ENCODE measurements around the gene TAC3.

The TAC3 gene

DNA sequence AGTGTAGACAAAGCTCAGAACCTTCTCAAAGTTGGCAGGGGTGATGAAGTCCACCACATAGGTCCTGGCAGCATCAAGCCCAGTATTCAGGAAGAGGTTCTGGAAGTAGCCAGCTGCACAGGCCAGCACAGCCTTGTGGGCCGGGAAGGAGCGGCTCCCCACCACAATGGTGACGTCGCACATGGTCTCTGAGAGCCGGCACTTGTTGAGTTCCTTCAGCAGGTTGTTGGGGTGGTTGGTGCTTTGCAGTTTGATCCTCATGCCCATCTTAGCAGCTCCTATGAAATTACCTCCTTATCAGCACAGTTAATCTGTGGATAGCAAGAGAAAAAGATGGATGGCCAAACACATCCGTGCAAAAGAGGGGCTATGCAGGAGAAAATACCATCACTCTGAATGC lies 11.7 kb downstream of the TAC3 start:
- no peak overlapping the region for H3K4me3 ChIP-seq (ENCODE audit: low read depth, low read length)
- TF ChIP-seq, protein P1, sequence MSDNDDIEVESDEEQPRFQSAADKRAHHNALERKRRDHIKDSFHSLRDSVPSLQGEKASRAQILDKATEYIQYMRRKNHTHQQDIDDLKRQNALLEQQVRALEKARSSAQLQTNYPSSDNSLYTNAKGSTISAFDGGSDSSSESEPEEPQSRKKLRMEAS (IDR thresholded peaks at IDR 0.05; ENCODE audit: low read depth, low read length): no peak
- TF ChIP-seq, protein P2, sequence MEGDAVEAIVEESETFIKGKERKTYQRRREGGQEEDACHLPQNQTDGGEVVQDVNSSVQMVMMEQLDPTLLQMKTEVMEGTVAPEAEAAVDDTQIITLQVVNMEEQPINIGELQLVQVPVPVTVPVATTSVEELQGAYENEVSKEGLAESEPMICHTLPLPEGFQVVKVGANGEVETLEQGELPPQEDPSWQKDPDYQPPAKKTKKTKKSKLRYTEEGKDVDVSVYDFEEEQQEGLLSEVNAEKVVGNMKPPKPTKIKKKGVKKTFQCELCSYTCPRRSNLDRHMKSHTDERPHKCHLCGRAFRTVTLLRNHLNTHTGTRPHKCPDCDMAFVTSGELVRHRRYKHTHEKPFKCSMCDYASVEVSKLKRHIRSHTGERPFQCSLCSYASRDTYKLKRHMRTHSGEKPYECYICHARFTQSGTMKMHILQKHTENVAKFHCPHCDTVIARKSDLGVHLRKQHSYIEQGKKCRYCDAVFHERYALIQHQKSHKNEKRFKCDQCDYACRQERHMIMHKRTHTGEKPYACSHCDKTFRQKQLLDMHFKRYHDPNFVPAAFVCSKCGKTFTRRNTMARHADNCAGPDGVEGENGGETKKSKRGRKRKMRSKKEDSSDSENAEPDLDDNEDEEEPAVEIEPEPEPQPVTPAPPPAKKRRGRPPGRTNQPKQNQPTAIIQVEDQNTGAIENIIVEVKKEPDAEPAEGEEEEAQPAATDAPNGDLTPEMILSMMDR (IDR thresholded peaks at IDR 0.05; ENCODE audit: low read depth, low read length): no peak
- TF ChIP-seq POLR2A (IDR thresholded peaks at IDR 0.05; ENCODE audit: extremely low read depth, insufficient read length) (no peak), MYC (IDR thresholded peaks at IDR 0.05; ENCODE audit: low read depth, low read length) (no peak)
- no peak for DNase-seq (ENCODE audit: low read depth)

DNA sequence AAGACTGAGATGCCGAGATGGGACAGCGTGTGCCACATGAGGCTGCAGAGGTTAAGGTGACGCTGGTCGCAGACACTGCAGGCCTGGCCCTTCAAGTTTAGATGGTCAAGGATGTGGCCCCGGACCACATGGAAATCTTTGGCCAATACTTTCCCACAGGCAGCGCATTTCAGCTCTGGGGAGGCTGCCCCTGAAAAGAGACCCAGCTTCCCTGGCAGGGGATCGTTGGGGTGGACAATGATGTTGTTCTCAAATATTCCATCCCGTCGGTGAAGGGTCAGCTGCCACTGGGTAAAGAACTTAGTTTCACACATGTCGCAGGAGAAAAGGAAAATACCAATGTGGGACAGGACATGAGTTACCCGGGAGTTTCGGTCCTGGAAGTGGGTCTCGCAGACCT lies 12.9 kb downstream of the TAC3 start:
- TF ChIP-seq MYC (IDR thresholded peaks at IDR 0.05; ENCODE audit: low read depth, low read length): no peak
- TF ChIP-seq POLR2A (IDR thresholded peaks at IDR 0.05; ENCODE audit: extremely low read depth, insufficient read length): no peak
- TF ChIP-seq, protein P2 (IDR thresholded peaks at IDR 0.05; ENCODE audit: low read depth, low read length): no peak
- TF ChIP-seq, protein P1 (IDR thresholded peaks at IDR 0.05; ENCODE audit: low read depth, low read length): no peak
- no peak overlapping the region for H3K4me3 ChIP-seq (ENCODE audit: low read depth, low read length)
- DNase-seq (ENCODE audit: low read depth): no peak

DNA sequence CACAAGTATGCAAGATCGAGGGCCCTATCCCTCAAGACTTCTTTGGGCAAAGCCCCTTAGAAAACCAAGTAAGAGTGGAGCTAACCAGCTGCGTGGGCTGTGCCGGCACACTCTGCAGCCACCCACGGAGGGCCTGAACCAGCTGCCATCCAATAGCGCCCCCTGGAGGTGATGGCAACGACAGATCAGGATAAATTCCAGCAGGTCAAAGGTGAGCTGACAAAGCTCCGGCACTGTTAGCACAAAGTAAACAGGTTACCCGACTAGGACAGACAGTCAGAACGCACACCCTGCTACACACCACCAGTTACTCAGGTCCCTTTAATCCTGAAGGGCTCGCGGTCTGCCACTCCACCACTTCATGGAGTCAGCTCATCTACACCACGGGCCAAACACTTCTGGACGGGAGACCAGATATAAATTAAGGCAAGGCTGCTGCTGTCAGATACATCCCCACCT lies 14.9 kb downstream of the TAC3 start:
- DNase-seq (ENCODE audit: low read depth): peak; percentile 77
- TF ChIP-seq, protein P2 (IDR thresholded peaks at IDR 0.05; ENCODE audit: low read depth, low read length): peak; percentile 86
- TF ChIP-seq, protein P1 (IDR thresholded peaks at IDR 0.05; ENCODE audit: low read depth, low read length): no peak
- no peak for TF ChIP-seq MYC (IDR thresholded peaks at IDR 0.05; ENCODE audit: low read depth, low read length)
- H3K4me3 ChIP-seq (ENCODE audit: low read depth, low read length): no peak overlapping the region

DNA sequence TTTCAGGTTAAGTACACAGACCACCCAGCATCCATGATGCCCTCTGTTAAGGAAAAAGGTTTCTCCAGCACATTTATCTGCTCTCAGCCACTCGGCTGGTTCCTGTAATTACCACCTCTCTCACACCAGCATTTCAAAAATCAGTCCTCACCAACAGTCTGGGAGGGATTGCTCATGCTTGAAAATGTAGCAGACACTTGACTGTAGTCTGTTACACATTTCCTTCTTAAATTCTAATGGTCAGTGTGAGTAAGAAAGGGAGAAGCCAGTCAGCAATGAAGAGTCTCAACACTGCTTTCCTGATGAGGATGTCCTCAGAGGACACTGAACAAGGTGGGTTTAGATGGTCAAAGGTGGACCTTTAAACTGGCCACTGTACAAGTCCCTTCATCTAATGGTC lies 15.9 kb downstream of the TAC3 start:
- no peak overlapping the region for H3K4me3 ChIP-seq (ENCODE audit: low read depth, low read length)
- DNase-seq (ENCODE audit: low read depth): no peak
- TF ChIP-seq, protein P1 (IDR thresholded peaks at IDR 0.05; ENCODE audit: low read depth, low read length): no peak
- TF ChIP-seq POLR2A (IDR thresholded peaks at IDR 0.05; ENCODE audit: extremely low read depth, insufficient read length) (no peak), MYC (IDR thresholded peaks at IDR 0.05; ENCODE audit: low read depth, low read length) (no peak)
- TF ChIP-seq, protein P2 (IDR thresholded peaks at IDR 0.05; ENCODE audit: low read depth, low read length): no peak

DNA sequence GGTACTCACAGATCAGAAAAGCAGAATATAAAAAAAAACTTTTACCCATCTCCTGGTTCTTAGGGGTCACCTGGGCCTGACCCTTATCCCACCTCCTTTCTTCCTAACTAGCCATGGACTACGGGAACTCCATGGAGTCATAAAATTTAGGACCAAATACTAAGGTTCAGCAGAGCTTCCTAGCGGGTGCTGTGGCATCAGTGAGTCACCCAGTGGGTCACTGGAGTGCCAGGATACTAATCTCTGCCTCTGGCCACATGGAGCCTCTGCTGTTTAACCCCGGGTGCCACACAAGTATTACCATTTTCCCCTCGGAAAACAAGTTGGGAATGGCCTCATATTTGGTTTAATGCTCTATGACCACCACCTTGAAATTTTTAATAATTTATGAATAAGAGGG lies 16.9 kb downstream of the TAC3 start:
- H3K4me3 ChIP-seq (ENCODE audit: low read depth, low read length): no peak overlapping the region
- TF ChIP-seq, protein P1 (IDR thresholded peaks at IDR 0.05; ENCODE audit: low read depth, low read length): no peak
- TF ChIP-seq MYC (IDR thresholded peaks at IDR 0.05; ENCODE audit: low read depth, low read length) (no peak), POLR2A (IDR thresholded peaks at IDR 0.05; ENCODE audit: extremely low read depth, insufficient read length) (no peak)
- TF ChIP-seq, protein P2 (IDR thresholded peaks at IDR 0.05; ENCODE audit: low read depth, low read length): no peak
- no peak for DNase-seq (ENCODE audit: low read depth)

DNA sequence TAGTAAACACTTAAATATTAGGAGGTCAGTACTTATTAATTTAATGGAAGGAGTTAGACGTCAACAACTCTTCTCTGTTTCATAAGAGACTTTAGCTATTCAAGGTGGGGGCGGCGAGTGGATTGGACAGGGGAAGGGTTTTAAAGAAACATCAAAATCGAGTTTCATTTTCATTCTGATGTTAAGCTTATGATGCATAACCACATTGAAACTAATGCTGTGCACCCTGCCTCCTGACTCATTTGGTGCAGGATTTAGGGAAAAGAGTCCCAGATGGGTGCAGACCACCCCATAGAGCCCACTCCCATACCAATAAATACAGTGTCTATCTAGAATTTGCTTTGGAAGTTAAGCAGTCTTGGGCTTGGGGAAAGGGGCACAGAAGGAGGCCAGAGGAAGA lies 17.3 kb downstream of the TAC3 start:
- TF ChIP-seq MYC (IDR thresholded peaks at IDR 0.05; ENCODE audit: low read depth, low read length) (no peak), POLR2A (IDR thresholded peaks at IDR 0.05; ENCODE audit: extremely low read depth, insufficient read length) (no peak)
- TF ChIP-seq, protein P2 (IDR thresholded peaks at IDR 0.05; ENCODE audit: low read depth, low read length): no peak
- TF ChIP-seq, protein P1 (IDR thresholded peaks at IDR 0.05; ENCODE audit: low read depth, low read length): no peak
- DNase-seq (ENCODE audit: low read depth): no peak
- H3K4me3 ChIP-seq (ENCODE audit: low read depth, low read length): no peak overlapping the region

Measured in NB4 (cell line).